SKM-1 treated with dmso at 0.1 percent for 144 hours (cell line): ENCODE data around the gene SH2B3.
A peak's percentile ranks its signal among the peaks of the same experiment; 100 is the strongest.
"Not testable (repeated sequence)": the region's sequence is repeated elsewhere in the genome, so short reads cannot be mapped to it uniquely, and the experiment has no call there.

Experiments used
- DNase-seq: peaks from one replicate; lab custom pipeline; 2025; ENCODE audit not compliant: unreplicated experiment; lab: John Stamatoyannopoulos, UW

Gene SH2B3

GRCh38 chr12:111386885-111387284 lies 18.8 kb upstream of the SH2B3 start:
- no peak for DNase-seq

- no peak for DNase-seq
Measured at GRCh38 chr12:111387747-111388323, 17.9 kb upstream of the SH2B3 start.

GRCh38 chr12:111389635-111390034 lies 16.1 kb upstream of the SH2B3 start:
- DNase-seq = no peak

- no peak for DNase-seq
Measured at GRCh38 chr12:111390910-111391309, 14.8 kb upstream of the SH2B3 start.

GRCh38 chr12:111393700-111394300 lies 11.9 kb upstream of the SH2B3 start:
- peak; percentile 87 for DNase-seq

GRCh38 chr12:111394480-111394879 lies 11.2 kb upstream of the SH2B3 start:
- no peak for DNase-seq

GRCh38 chr12:111395336-111396187 lies 10.2 kb upstream of the SH2B3 start:
- peak; percentile 20 for DNase-seq

GRCh38 chr12:111396271-111396670 lies 9.5 kb upstream of the SH2B3 start:
- DNase-seq = not testable (repeated sequence)

GRCh38 chr12:111396726-111397445 lies 8.8 kb upstream of the SH2B3 start:
- peak; percentile 38 for DNase-seq

GRCh38 chr12:111398530-111398929 lies 7.2 kb upstream of the SH2B3 start:
- DNase-seq = no peak

- DNase-seq = not testable (repeated sequence)
Measured at GRCh38 chr12:111399741-111400404, 5.8 kb upstream of the SH2B3 start.

GRCh38 chr12:111401167-111401605 lies 4.5 kb upstream of the SH2B3 start:
- DNase-seq = no peak

- not testable (repeated sequence) for DNase-seq
Measured at GRCh38 chr12:111402490-111402824, 3.3 kb upstream of the SH2B3 start.

- DNase-seq = no peak
Measured at GRCh38 chr12:111404362-111405148, 1.2 kb upstream of the SH2B3 start.

GRCh38 chr12:111405149-111405858 lies 419 bp upstream of the SH2B3 start:
- peak; percentile 68 for DNase-seq

GRCh38 chr12:111406474-111407376 lies 1.0 kb downstream of the SH2B3 start:
- DNase-seq = peak; percentile 50

GRCh38 chr12:111407377-111408115 lies 1.8 kb downstream of the SH2B3 start:
- DNase-seq = no peak

- no peak for DNase-seq
Measured at GRCh38 chr12:111408116-111408440, 2.4 kb downstream of the SH2B3 start.
